Astrocyte (in vitro differentiated cells and primary cell): ENCODE data around the gene ANKRD33B.

Experiments used
- CTCF ChIP-seq: IDR thresholded peaks from 2 replicates; pipeline ENCODE4 v1.5.1; 2011; ENCODE audit warnings: low read depth, mild to moderate bottlenecking, inconsistent platforms, low read length, moderate library complexity; ENCODE audit not compliant: insufficient read depth
- EZH2 ChIP-seq: IDR thresholded peaks from 2 replicates; pipeline ENCODE4 v1.6.1; 2012; ENCODE audit warnings: mild to moderate bottlenecking, low read length, inconsistent platforms; ENCODE audit not compliant: insufficient read depth

DNA sequence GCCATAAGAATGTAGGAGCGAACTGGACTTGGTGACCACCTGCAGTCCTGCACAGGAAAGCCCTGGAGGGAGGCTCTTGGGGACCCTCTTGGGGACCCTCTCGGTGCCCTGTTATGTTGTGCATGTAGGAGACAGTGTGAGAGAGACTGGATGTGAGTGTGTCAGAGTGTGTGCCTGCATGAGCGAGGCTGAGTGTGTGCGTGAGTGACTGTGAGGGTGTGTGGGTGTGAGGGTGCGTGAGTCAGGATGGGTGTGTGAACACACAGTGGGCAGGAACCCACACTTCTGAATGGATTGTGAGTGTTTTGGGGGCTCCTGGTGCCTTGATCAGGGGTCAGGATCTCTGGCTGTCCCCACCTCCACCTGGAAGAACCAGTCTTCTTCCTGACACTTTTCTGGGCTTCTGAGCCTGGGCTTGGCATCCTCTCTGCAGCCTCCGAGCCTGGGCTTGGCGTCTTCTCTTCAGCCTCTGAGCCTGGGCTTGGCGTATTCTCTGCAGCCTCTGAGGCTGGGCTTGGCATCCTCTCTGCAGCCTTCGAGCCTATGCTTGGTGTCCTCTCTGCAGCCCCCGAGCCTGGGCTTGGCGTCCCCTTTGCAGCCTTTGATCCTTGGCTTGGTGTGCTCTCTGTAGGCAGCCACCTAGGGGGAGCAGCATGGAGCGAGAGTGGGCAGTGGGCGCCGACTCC, 25.6 kb upstream of the ANKRD33B start:
- no peak for TF ChIP-seq CTCF
- TF ChIP-seq EZH2, result no peak
